SK-N-DZ (cell line): ENCODE results near the gene PFN3.

Experiments
- DNase-seq: peaks from one replicate; pipeline ENCODE4 v3.0.0-alpha.2; 2015; ENCODE audit warnings: low spot score

PFN3 gene

DNA sequence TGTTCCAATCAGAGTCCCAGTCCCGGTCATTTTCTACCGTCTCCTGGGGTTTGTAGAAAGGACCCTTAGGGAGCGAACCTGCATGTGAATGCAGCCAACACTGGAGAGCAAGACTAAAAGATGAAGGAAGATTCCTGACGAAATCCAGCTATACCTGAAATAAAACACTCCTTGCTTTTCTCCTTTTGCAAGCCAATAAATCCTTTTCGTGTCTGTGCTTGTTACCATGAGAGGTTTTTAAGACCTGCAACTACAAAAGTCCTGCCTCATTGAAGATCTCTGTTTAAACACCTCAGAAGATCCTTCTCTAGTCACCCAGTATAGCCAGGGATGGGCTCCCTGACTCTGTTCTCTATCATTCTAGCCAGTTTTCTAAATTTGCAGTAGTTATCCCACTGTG lies 26.2 kb downstream of the PFN3 start:
- DNase-seq = no peak

DNA sequence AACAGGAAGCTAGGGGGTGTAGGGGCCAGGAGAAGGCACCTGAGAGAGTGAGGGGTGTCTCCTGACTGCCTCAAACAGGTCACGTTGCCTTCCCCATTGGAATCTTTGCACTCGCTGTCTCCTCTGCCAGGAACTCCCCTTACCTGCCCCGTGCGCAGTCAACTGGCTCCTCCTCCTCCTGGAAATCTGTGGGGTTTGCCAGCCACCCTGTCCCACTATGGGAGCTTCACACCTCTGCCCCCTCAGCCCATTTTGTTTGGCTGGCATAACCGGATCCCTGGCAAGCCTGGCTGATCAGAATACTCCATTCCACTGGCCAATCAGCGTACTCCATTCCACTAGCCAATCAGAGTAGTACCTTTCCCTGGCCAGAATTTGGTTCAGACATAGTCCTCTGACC lies 26.7 kb downstream of the PFN3 start:
- no peak for DNase-seq

DNA sequence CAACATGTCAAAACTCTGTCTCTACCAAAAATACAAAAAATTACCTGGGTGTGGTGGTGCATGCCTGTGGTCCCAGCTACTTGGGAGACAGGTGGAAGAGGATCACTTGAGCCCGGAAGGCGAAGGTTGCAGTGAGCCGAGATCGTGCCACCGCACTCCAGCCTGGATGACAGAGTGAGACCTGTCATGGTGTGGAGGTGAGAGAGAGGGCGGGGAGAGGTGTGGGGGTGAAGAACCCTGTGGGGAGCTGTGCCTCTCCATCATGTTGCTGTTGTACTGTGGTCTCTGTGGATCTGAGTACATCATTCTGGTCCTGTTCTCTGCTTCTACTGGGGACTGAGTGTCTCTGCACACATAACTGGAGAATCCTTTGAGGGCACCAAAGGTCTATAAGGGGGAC lies 27.6 kb downstream of the PFN3 start:
- no peak for DNase-seq

DNA sequence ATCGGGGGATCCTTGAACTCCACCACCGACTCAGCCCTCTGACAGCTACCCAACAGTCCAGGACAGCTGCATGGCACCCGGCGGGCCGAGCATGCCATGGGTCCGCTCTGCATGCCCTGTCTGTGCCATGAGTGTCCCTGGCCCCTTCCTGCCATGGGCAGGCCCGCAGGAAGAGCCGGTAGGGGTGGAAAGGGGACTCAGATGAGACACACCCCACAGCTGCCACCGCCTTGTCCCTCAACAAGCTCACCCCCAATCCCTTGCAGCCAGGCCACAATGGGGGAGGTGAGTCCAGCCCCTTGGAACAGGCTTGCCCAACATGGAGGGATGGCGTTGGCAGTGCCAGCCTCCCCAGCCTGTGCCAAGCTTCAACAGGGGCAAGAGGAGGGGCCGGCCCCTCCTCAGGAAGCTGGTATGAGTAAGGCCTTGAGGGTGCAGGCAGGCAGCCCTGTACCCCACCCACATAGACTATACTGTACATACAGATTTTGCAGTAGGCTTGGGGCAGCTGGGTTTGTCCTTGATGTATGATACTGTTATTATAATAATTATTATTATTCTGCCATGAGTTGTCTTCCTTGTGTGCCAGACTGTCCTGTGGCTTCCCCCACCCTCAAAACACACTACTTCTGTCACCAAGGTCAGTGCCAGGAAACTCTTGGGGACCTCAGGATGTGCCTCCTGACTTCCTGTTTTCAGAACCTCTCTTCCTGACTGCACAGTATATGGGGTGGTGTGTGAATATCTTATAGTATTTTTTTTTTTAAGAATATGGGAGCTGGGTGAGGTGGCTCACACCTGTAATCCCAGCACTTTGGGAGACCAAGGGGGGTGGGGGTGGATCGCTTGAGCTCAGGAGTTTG lies 28.2 kb downstream of the PFN3 start:
- no peak for DNase-seq

DNA sequence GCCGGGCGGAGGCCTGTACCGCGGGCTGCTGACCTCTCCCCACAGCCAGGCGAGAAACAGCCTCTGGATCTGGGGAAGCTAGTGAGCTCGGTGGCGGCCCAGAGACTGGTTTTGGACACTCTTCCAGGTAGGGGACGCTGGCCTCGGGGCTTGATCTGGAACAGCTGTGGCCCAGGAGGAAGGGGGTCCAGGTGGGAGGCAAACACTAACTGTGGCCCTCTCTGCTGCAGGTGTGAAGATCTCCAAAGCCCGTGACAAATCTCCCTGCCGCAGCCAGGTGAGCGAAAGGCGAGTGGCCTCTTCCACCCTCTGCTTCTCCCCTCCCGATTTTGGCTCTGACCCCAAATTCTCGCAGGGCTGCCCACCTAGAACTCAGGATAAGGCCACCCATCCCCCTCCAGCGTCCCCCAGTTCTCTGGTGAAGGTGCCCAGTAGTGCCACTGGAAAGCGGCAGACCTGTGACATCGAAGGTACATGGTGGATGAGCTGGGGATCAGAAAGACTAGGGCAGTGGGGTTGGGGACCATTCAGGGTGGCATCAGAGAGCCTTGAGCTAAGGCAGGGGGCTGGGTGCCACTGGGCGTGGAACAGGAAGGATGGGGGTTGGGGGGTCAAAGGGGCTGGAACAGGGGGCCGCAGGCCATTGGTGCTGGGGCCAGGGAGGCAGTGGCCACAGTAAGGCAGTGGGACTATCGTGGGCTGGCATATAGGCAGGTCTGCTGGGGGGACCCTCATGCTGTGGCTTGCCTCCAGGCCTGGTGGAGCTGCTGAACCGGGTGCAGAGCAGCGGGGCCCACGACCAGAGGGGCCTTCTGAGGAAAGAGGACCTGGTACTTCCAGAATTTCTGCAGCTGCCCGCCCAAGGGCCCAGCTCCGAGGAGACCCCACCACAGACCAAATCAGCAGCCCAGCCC lies 29.1 kb downstream of the PFN3 start:
- DNase-seq = no peak

DNA sequence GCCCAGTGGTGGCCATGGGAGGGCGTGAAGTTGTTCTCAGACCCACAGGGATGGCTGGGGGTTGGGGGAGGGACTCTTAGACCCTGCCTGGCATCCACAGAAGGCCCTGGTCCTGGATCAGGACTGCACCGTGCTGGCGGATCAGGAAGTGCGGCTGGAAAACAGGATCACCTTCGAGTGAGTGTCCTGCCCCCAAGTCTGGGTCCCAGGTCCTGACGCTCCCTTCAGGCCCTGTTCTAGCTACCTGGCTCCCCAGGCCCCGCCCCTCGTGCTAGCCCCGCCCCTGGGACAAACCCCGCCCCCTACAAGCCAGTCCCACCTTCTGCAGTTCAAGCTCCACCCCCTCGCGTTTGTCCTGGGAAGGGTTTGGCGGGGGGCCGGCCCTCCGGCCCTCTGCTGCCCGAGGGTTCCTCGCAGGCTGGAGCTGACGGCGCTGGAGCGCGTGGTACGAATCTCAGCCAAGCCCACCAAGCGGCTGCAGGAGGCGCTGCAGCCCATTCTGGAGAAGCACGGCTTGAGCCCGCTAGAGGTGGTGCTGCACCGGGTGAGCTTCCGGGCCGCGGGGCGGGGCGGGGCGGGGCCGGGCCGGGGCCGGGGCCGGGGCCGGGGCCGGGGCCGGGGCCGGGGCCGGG lies 29.9 kb downstream of the PFN3 start:
- peak; percentile 73 for DNase-seq

DNA sequence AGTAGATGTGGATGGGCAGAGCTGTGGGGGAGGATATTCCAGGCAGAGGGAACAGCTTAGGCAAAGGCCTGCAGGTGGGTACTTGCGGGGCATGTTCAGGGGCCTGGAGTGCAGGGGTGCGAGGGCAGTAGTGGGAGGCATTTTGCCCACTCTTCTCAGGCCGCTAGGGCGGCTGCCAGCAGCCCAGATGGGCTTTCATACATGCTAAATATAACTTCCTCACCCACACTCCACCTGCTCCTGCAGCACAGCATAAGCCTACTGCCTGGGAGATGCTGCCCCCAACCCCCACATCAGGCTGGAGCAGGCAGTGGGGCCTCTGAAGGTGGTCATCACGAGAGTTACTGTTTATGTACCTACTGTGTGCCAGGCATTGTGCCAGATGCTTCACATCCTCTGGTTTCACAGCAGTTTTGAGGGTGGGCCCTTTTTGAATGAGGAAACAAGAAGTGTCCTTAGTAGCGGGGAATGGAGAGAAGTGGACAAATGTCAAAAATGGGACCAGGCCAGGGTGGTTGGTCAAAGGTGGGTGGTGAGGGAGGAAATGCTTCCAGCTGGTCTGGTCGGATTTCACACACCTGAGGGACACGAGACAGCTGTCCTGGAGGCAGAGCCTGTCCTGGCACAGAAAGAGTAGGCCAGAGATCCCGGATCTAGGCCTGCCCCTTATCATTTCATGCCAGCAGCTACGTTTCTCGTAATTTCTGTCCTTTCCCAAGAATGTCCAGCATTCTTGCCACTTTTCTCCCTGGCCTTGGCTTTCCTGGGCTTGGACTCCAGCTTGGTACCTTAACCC lies 30.6 kb downstream of the PFN3 start:
- DNase-seq = no peak

DNA sequence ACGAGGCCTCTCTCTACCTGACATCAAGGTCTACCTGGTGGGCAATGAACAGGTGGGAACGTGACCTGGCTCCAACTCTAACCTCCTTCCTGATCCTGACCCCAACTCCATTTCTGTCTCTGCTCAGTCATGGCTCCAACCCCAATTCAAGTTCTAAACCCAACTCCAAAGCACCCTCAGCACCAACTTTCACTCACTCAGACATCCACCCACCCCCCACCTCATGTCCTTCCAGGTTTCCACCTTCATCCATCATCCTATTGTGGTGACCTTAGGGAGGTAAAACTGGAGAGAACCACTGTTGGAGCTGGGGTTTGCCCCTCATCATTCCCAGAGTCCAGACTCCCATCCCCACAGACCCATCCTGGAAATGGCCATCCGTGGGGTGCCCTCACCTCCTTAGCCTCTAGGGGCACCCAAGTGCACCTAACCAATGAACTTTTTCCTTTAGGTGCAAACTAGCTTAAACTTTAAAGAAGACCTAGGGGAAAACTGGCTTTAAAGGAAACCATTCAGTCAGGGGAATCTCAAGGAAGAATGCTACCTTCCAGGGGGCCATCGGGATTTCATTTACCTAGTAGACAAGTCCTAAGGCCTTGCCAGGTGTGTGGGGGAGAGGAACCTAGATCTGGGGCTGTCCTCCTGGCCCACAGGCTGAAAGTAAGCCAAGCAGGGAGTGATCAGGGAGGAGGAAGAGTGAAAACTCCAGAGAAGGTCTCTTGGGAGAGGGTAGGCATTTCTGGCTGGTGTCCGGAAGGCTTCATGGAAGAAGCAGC lies 31.4 kb downstream of the PFN3 start:
- DNase-seq = no peak

DNA sequence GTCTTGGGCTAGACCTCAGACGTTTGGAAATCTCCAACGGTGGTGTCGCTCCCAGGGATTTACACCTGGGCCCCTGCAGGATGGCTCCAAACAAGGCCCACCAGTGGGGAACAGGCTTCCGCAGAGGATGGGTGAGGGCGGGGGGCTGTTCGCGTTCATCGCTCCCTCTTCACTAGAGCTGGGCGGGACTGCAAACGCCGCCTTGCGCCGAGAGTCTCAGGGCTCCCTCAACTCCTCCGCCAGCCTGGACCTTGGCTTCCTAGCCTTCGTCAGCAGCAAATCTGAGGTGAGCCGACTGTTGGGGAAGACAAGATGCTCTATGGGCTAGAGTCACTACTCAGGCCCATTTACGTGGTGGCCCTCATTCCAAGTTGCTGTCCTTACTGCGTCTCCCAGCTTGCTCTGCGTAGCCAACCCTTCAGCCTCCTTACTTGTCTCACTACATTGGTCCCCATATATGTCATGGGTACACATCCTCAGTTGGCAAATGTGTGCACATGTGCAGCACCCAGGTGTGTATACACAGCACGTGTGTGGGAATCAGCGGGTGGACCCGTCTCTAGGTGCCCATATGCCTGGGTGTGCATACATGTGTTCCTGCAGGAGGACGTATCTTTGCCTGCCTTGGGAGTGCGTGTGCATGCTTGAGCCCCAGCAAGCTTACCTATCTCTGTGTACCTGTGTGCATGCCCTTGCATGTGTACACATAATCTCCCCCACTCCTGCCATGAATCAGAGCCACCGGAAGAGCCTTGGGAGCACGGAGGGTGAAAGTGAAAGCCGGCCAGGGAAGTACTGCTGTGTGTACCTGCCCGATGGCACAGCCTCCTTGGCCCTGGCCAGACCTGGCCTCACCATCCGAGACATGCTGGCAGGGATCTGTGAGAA lies 32.2 kb downstream of the PFN3 start:
- no peak for DNase-seq

DNA sequence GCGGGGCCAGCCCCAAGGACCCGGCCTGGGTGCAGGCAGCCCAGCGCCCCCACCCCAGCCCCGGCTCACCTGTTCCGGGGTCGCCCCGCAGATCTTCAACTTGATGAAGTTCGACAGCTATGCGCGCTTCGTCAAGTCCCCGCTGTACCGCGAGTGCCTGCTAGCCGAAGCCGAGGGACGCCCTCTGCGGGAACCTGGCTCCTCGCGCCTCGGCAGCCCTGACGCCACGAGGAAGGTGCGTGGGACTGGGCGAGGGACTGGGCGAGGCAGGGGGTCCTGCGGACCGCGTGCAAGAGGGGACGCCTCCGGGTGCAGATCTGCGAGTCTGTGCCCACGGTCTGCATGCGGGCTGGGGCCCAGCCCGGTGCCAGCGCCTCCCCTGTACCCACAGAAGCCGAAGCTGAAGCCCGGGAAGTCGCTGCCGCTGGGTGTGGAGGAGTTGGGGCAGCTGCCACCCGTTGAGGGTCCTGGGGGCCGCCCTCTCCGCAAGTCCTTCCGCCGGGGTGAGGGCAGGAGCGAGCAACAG lies 33.1 kb downstream of the PFN3 start:
- DNase-seq = no peak

DNA sequence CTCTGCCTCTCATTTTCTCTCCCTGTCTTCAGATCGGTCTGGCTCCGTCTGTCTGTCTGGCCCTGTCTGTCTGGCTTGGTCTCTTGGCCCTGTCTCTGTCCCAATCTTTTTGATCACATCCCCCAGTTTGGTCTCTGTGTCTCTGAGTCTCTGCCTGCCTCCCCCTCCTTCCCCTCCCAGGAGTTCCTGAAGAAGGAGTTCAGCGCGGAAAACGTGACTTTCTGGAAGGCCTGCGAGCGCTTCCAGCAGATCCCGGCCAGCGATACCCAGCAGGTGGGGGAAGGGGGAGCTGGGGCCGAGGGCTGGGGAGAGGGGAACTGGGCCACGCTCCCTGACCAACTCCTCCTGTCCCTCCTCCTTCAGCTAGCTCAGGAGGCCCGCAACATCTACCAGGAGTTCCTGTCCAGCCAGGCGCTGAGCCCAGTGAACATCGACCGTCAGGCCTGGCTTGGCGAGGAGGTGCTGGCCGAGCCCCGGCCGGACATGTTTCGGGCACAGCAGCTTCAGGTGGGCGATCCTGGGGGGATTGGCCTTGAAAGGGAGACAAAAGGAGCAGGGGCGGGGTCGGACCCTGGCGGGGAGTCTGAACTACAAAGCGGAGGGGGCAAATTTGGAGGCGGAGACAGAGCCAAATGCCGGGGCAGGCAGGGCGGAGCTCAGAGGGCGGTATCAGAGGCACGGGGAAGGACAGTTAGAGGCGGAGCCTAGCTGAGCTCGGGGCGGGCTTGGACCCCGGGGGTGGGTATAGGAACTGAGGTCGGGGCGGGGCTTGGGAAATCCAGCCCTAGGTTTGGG lies 33.7 kb downstream of the PFN3 start:
- peak; percentile 93 for DNase-seq

DNA sequence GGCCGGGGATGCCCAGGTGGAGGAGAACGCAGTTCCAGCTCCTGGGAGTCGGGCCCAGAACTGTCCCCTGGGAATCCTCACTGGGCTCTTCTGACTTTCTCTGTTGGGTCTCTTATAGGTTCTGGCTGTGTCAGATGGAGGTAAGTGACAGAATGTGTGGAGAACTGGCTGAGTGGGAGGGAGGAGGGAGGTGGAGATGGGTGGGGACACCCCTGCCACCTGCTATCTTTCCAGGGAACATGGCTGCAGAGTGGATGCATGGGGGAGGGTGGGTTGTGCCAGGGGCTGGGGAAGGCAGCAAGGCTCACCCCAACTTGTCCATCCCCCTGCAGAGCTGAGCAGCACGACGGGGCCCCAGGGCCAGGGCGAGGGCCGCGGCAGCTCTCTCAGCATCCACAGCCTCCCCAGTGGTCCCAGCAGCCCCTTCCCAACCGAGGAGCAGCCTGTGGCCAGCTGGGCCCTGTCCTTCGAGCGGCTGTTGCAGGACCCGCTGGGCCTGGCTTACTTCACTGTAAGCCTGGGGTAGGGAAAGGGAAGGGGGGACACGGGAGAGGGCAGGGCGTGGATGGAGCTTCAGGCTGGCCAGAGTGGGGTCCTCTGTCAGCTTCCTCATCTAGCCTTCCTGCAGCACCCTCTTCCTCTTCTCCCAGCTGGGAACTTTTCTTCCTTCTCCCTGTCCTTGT lies 34.5 kb downstream of the PFN3 start:
- no peak for DNase-seq

DNA sequence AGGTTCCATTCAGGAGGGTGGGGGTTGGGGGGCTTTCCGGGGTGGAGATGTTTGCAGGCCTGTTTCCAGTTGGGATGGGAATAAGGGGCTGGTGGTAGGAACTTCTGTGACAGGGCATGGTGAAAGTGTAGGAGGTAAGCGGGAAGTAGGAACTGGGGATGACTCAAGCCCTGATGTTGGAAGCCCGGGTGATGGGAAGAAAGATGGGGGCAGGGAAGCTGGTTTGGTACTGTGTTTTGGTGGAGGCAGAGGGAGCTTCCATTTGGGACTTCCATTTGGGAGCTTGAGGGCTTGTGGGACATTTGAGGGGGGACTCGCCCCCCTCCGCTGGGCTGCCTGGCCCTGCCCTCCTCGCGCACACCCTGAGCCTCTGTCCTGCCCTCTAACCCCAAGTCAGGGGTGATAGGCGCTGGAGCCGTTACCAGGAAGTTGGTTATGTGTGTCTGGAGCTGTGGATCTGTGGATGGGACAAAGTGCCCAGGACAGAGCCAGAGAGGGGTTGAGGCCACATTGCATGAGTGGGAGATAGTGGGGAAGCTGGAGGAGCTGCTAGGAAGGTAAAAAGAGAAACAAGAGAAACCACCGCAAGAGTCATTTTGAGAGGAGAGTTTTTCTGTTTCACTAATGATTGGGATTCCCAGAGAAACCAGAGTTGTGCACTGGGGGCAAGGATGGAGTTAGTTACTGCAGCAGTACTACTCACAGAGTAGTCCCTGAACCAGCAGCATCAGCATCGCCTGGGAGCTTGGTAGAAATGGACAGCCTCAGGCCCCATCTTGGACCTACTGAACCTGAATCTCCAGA lies 36.1 kb downstream of the PFN3 start:
- DNase-seq = no peak

DNA sequence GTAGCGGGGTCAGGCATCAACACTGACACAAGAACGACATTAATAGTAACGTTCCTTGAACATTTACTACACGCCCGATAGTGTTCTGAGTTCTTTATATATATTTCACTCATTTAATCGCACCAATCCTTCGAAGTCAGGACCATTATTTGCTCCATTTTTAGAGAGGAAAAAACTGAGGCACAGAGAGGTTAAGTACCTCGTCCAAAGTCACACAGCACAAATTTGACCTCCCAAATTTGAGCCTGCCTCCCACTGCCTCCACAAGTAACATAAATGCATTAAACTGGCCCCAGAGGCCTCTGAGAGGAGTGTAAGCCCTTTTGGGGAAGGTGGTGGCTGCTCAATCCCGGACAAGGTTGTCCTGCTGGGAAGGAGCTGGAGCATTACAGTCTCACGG lies 36.9 kb downstream of the PFN3 start:
- DNase-seq = no peak

DNA sequence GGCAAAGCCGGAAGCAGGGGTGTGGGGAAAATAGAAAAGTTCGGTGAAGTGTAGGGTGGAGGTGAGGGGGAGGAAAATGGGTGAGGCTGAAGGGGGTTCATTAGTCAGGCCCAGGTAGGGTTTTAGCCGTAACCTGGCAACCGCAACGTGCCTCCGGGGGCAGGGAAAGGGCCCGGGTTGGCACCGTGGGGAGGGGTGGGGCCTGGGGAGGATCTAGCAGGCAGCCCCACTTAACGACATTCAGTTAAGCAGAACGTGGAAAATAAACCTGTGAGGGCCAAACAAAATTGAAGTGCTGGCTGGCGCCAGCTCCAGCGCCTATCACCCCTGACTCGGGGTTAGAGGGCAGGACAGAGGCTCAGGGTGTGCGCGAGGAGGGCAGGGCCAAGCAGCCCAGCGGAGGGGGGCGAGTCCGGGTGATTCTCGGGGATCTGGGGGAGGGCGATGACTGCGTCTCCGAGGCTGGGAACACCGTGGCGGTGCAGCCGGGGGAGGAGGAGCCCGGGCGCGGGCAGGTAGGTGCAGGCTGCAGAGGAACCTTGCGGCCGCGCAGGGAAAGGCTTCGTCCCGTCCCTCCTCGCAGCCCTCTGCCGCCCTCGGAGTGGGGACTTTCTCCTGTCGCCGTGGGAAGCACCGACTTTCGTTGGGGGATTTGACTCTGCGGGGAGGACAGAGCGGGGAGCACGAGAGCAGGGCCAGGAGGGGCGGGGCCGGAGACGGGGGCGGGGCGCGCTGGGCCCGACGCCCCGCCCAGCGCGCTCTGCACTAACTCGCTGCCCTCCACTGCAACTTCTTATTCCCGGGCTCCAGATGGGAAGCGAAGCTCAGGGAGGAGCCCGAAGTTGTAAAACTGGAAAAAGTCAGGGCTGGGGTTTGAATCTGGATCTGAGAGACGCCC lies 37.6 kb downstream of the PFN3 start:
- peak; percentile 51 for DNase-seq

DNA sequence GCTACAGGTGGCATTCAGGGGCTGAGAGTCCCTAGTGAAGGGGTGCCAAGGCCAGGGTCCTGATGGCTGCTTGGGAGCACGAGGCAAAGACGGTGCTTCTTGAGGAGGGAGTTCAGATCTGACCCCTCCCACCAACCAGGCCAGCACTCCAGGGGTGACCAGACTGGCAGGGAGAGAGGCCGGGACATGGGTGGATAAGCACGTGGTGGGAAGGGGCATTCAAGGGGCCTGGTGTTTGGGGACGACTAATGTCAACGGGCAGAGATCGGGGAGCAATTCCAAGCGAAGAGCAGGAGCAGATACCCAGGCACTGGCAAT lies 38.2 kb downstream of the PFN3 start:
- DNase-seq = no peak
